HCT116 (cell line): ENCODE data around the gene NFX1. TPM values are rescaled to one million over a fixed set of nuclear protein-coding genes. Genes with fewer than 3 reads are reported as not detected.

Source experiments
- ATAC-seq: fragments of 200-7000 bp; cut with Tn5 transposase; 2 replicates; pipeline ENCODE4 v1.9.1; 2020; ENCODE audit warnings: mild to moderate bottlenecking, moderate library complexity
- BruUV-seq: library from RNA; stranded (reverse); fragments of 400-500 nt; replicated peaks from 2 replicates; lab custom pipeline; 2021; lab: Mats Ljungman, UMichigan
- CTCF ChIA-PET: fragments of 300-600 bp; sonication (Branson Sonifier 250); formaldehyde crosslinking; loops from one replicate; lab custom pipeline; 2021; ENCODE audit warnings: antibody characterized with exemption; lab: Charles Lee
- POLR2A ChIA-PET: fragments of 300-600, 350-600 bp; sonication (Branson Sonifier 250); formaldehyde crosslinking; loops from one replicate; lab custom pipeline; 2021; ENCODE audit warnings: antibody characterized with exemption; lab: Charles Lee
- RAD21 ChIA-PET, 2 experiments: fragments of 300-600 bp; sonication (Branson Sonifier 250); formaldehyde crosslinking; loops; one replicate each; lab custom pipeline; 2023; ENCODE audit warnings: low total read pairs in 2 of 2; ENCODE audit not compliant: uncharacterized antibody in 2 of 2, unreplicated experiment in 2 of 2, low non-redundant PET in 1 of 2; lab: Charles Lee
- DNase-seq: peaks from one replicate; pipeline ENCODE4 v3.0.0-alpha.2; 2010; ENCODE audit warnings: low read depth, low spot score
- H2AFZ ChIP-seq: fragments of 200-600 bp; shearing (Covaris generic), sonication (generic); 2 replicates; pipeline ENCODE4 v1.6.1; 2017; ENCODE audit warnings: low read depth, mixed run types, mixed read lengths, antibody characterized with exemption, low read length; ENCODE audit not compliant: poor library complexity, severe bottlenecking
- H3K27ac ChIP-seq: 2 replicates; pipeline ENCODE4 v1.5.1; 2012; ENCODE audit warnings: low read depth, low read length
- H3K27me3 ChIP-seq: fragments of 200-600 bp; sonication (generic); 2 replicates; pipeline ENCODE4 v1.6.1; 2016; ENCODE audit warnings: mixed run types, low read length, mixed read lengths; ENCODE audit not compliant: insufficient read depth
- H3K36me3 ChIP-seq, 2 experiments: fragments of 200-500 bp in 1 of 2; fragments of 200-600 bp in 1 of 2; sonication (Bioruptor generic) in 1 of 2; sonication (generic) in 1 of 2; 2 replicates each; pipeline versions ENCODE4 v1.5.1 to v1.6.1; 2014 to 2016; ENCODE audit warnings: low read length in 2 of 2, inconsistent platforms in 1 of 2, mixed read lengths in 1 of 2, mixed run types in 1 of 2; ENCODE audit not compliant: insufficient read depth in 2 of 2, control insufficient read depth in 1 of 2
- H3K4me1 ChIP-seq, 2 experiments: fragments of 200-600 bp in 1 of 2; sonication (generic) in 1 of 2; 2 replicates each; pipeline versions ENCODE4 v1.5.1 to v1.6.1; 2012 to 2017; ENCODE audit warnings: low read length in 2 of 2, inconsistent platforms in 1 of 2, mild to moderate bottlenecking in 1 of 2, mixed read lengths in 1 of 2, mixed run types in 1 of 2, moderate library complexity in 1 of 2; ENCODE audit not compliant: insufficient read depth in 2 of 2, control insufficient read depth in 1 of 2
- H3K4me2 ChIP-seq: fragments of 200-600 bp; sonication (generic); 2 replicates; pipeline ENCODE4 v1.6.1; 2017; ENCODE audit warnings: mixed run types, low read length, mixed read lengths
- H3K4me3 ChIP-seq, 2 experiments: fragments of 200-600 bp in 1 of 2; sonication (generic) in 1 of 2; replicated peaks in 1 of 2; 2 replicates each; pipeline ENCODE4 v1.5.1; 2011 to 2016; ENCODE audit warnings: low read length in 2 of 2, control low read depth in 1 of 2, low read depth in 1 of 2, mild to moderate bottlenecking in 1 of 2, mixed read lengths in 1 of 2, mixed run types in 1 of 2
- H3K79me2 ChIP-seq: fragments of 200-600 bp; sonication (generic); 2 replicates; pipeline ENCODE4 v1.6.1; 2017; ENCODE audit warnings: mild to moderate bottlenecking, mixed run types, low read length, moderate library complexity, mixed read lengths; ENCODE audit not compliant: insufficient read depth
- H3K9ac ChIP-seq: fragments of 200-600 bp; sonication (generic); 2 replicates; pipeline ENCODE4 v1.6.1; 2016; ENCODE audit warnings: low read length, mixed read lengths
- H3K9me2 ChIP-seq: fragments of 200-600 bp; sonication (generic), shearing (Covaris generic); 2 replicates; pipeline ENCODE4 v1.6.1; 2017; ENCODE audit warnings: mixed run types, mild to moderate bottlenecking, moderate library complexity; ENCODE audit not compliant: insufficient read depth
- H3K9me3 ChIP-seq, 2 experiments: fragments of 200-500 bp in 1 of 2; fragments of 200-600 bp in 1 of 2; sonication (Bioruptor generic) in 1 of 2; sonication (generic) in 1 of 2; 2 replicates each; pipeline ENCODE4 v1.6.1; 2014 to 2017; ENCODE audit warnings: low read length in 2 of 2, mixed read lengths in 2 of 2, inconsistent platforms in 1 of 2, low read depth in 1 of 2, mild to moderate bottlenecking in 1 of 2, mixed run types in 1 of 2, moderate library complexity in 1 of 2; ENCODE audit not compliant: control insufficient read depth in 1 of 2, insufficient read depth in 1 of 2
- H4K20me1 ChIP-seq: fragments of 200-600 bp; sonication (generic), shearing (Covaris generic); 2 replicates; pipeline ENCODE4 v1.6.1; 2017; ENCODE audit warnings: mixed run types, mild to moderate bottlenecking, moderate library complexity; ENCODE audit not compliant: insufficient read depth
- ATF3 ChIP-seq: IDR thresholded peaks from 2 replicates; pipeline ENCODE4 v1.6.1; 2012
- EGR1 ChIP-seq: IDR thresholded peaks from 2 replicates; pipeline ENCODE4 v1.6.1; 2012; ENCODE audit warnings: low read depth
- ELF1 ChIP-seq: IDR thresholded peaks from 2 replicates; pipeline ENCODE4 v1.6.1; 2012; ENCODE audit warnings: low read depth, borderline replicate concordance
- EZH2 ChIP-seq: fragments of 200-600 bp; sonication (generic); IDR thresholded peaks from 2 replicates; pipeline ENCODE4 v1.6.1; 2017; ENCODE audit warnings: antibody characterized with exemption, mixed run types
- FOSL1 ChIP-seq: IDR thresholded peaks from 2 replicates; pipeline ENCODE4 v1.6.1; 2012; ENCODE audit warnings: low read depth
- JUND ChIP-seq: IDR thresholded peaks from 2 replicates; pipeline ENCODE4 v1.6.1; 2012
- POLR2A ChIP-seq: IDR thresholded peaks from 2 replicates; pipeline ENCODE4 v1.7.0; 2011; ENCODE audit warnings: borderline replicate concordance; ENCODE audit not compliant: insufficient read depth, insufficient read length; ENCODE audit errors: extremely low read depth
- POLR2AphosphoS5 ChIP-seq: IDR thresholded peaks from 2 replicates; pipeline ENCODE4 v1.6.1; 2011; ENCODE audit warnings: mild to moderate bottlenecking, low read depth, low read length, moderate library complexity
- RAD21 ChIP-seq: IDR thresholded peaks from 2 replicates; pipeline ENCODE4 v1.6.1; 2012; ENCODE audit warnings: low read depth, mild to moderate bottlenecking
- REST ChIP-seq: IDR thresholded peaks from 2 replicates; pipeline ENCODE4 v1.6.1; 2012; ENCODE audit warnings: low read depth
- SIN3A ChIP-seq: IDR thresholded peaks from 2 replicates; pipeline ENCODE4 v1.6.1; 2012; ENCODE audit warnings: low read depth
- SP1 ChIP-seq: IDR thresholded peaks from 2 replicates; pipeline ENCODE4 v1.6.1; 2012; ENCODE audit warnings: low read depth
- SRF ChIP-seq: IDR thresholded peaks from 2 replicates; pipeline ENCODE4 v1.6.1; 2012; ENCODE audit warnings: low read depth
- YY1 ChIP-seq: IDR thresholded peaks from 2 replicates; pipeline ENCODE4 v1.6.1; 2011; ENCODE audit warnings: low read length, low read depth, moderate library complexity, mild to moderate bottlenecking; ENCODE audit not compliant: insufficient replicate concordance; ENCODE audit errors: extremely low read depth
- ZFX ChIP-seq: fragments of 450-650 bp; IDR thresholded peaks from 2 replicates; pipeline ENCODE4 v1.6.1; 2017
- intact Hi-C: fragments of 100-400 bp; cut with micrococcal nuclease; formaldehyde crosslinking; loops from 2 replicates; pipeline ENCODE4 v1.10.0; 2022
- total RNA-seq: library from RNA; stranded (reverse); gene quantifications from one replicate; pipeline ENCODE4 v1.2.1, GENCODE V29; 2021; ENCODE audit not compliant: unreplicated experiment
- TF ChIP-seq, protein P1 (sequence below), 3 experiments: fragments of 200-600 bp in 1 of 3; sonication (generic) in 1 of 3; IDR thresholded peaks in 2 of 3; conservative IDR thresholded peaks in 1 of 3; 2 replicates each; pipeline ENCODE4 v1.5.1; 2012 to 2017; ENCODE audit warnings: low read depth in 2 of 3, low read length in 2 of 3, antibody characterized with exemption in 1 of 3, borderline replicate concordance in 1 of 3, control low read depth in 1 of 3, mild to moderate bottlenecking in 1 of 3, mixed read lengths in 1 of 3, mixed run types in 1 of 3, moderate library complexity in 1 of 3; ENCODE audit not compliant: insufficient read depth in 1 of 3
- TF ChIP-seq, protein P2 (sequence below): IDR thresholded peaks from 2 replicates; pipeline ENCODE4 v1.6.1; 2011; ENCODE audit warnings: mild to moderate bottlenecking, low read length, moderate library complexity; ENCODE audit not compliant: insufficient replicate concordance; ENCODE audit errors: extremely low read depth

NFX1 gene
- total RNA-seq, 1 experiment from 2014 or later, result 31.7 TPM

DNA sequence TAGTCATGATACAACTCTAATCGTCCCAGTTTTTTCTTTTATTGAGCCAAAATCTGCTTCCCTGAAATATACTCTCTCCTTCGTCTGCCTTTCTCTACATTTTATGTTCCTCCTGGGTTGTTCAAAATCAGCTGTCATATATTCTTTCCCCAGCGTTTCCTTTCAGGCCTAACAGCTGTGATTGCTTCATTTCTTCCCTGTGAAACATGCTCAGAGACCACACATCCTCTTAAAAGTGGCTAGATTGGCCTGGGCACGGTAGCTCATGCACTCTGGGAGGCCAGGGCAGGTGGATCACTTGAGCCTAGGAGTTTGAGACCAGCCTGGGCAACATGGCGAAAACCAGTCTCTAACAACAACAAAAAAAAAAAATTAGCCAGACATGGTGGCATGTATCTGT, 25.1 kb downstream of the NFX1 start:
- ATAC-seq, result no peak
- POLR2A ChIA-PET, result no interaction called here
- no peak overlapping the region for H3K9ac ChIP-seq
- no peak overlapping the region for H2AFZ ChIP-seq
- H3K27me3 ChIP-seq, result no peaks in the 10 kb centered on the region
- intact Hi-C loops, result no loop called here
- no peaks in the 10 kb centered on the region for H3K9me2 ChIP-seq
- H3K36me3 ChIP-seq, result peaks cover 51 to 58% of the 10 kb centered on the region in 2 experiments
- TF ChIP-seq REST, result no peak
- no peak for TF ChIP-seq POLR2AphosphoS5
- no peak for TF ChIP-seq SP1
- no peak for TF ChIP-seq YY1
- TF ChIP-seq, protein P1, sequence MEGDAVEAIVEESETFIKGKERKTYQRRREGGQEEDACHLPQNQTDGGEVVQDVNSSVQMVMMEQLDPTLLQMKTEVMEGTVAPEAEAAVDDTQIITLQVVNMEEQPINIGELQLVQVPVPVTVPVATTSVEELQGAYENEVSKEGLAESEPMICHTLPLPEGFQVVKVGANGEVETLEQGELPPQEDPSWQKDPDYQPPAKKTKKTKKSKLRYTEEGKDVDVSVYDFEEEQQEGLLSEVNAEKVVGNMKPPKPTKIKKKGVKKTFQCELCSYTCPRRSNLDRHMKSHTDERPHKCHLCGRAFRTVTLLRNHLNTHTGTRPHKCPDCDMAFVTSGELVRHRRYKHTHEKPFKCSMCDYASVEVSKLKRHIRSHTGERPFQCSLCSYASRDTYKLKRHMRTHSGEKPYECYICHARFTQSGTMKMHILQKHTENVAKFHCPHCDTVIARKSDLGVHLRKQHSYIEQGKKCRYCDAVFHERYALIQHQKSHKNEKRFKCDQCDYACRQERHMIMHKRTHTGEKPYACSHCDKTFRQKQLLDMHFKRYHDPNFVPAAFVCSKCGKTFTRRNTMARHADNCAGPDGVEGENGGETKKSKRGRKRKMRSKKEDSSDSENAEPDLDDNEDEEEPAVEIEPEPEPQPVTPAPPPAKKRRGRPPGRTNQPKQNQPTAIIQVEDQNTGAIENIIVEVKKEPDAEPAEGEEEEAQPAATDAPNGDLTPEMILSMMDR (IDR thresholded peaks at IDR 0.05 in 2 of 3, conservative IDR thresholded peaks at IDR 0.05 in 1 of 3; ENCODE audit: borderline replicate concordance in 1 of 3, insufficient read depth in 1 of 3, low read depth in 2 of 3, low read length in 2 of 3), result no peak
- no peak for TF ChIP-seq SRF
- no peak for TF ChIP-seq ZFX
- no peak for TF ChIP-seq EZH2
- TF ChIP-seq SIN3A, result no peak
- TF ChIP-seq JUND, result no peak
- TF ChIP-seq, protein P2, sequence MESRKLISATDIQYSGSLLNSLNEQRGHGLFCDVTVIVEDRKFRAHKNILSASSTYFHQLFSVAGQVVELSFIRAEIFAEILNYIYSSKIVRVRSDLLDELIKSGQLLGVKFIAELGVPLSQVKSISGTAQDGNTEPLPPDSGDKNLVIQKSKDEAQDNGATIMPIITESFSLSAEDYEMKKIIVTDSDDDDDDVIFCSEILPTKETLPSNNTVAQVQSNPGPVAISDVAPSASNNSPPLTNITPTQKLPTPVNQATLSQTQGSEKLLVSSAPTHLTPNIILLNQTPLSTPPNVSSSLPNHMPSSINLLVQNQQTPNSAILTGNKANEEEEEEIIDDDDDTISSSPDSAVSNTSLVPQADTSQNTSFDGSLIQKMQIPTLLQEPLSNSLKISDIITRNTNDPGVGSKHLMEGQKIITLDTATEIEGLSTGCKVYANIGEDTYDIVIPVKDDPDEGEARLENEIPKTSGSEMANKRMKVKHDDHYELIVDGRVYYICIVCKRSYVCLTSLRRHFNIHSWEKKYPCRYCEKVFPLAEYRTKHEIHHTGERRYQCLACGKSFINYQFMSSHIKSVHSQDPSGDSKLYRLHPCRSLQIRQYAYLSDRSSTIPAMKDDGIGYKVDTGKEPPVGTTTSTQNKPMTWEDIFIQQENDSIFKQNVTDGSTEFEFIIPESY, result no peak
- no peak for TF ChIP-seq POLR2A
- no peak for TF ChIP-seq ELF1
- no peak for TF ChIP-seq EGR1
- TF ChIP-seq FOSL1, result no peak
- TF ChIP-seq ATF3, result no peak
- no peak for TF ChIP-seq RAD21
- peaks cover 0 to 5% of the 10 kb centered on the region in 2 experiments; a peak in 2 of 4 replicates for H3K4me1 ChIP-seq
- BruUV-seq, result no TSS peak
- RAD21 ChIA-PET, result no interaction called here
- H3K79me2 ChIP-seq, result 0 out of 2 replicates have a peak, but pooled peaks cover 9% of the 10 kb centered on the region
- CTCF ChIA-PET, result no interaction called here
- no peak overlapping the region for H3K4me2 ChIP-seq
- H4K20me1 ChIP-seq, result no peaks in the 10 kb centered on the region
- H3K27ac ChIP-seq, result no peak overlapping the region
- no peaks in the 10 kb centered on the region for H3K9me3 ChIP-seq
- no peak for DNase-seq
- H3K4me3 ChIP-seq, result no peak overlapping the region
